A549 (cell line): Measurements from ENCODE around the gene GSC. TPM values are rescaled to one million over a fixed set of nuclear protein-coding genes. Genes with fewer than 3 reads are reported as not detected.

Experiments
- ATAC-seq, 2 experiments: fragments of 200-7000 bp in 1 of 2; fragments of >200 bp in 1 of 2; cut with Nextera tagmentation in 1 of 2; cut with Tn5 transposase in 1 of 2; 3 replicates each; pipeline versions ENCODE4 v1.8.0 to v1.9.1; 2018 to 2020; ENCODE audit warnings: mild to moderate bottlenecking in 1 of 2, moderate library complexity in 1 of 2
- CTCF ChIA-PET: fragments of 300-600 bp; sonication (Branson Sonifier 250); formaldehyde crosslinking; extraction: SDS; loops from one replicate; lab custom pipeline; 2021; ENCODE audit warnings: antibody characterized with exemption, inconsistent platforms; lab: Yijun Ruan, JAX
- POLR2A ChIA-PET: fragments of 350-600 bp; formaldehyde crosslinking; extraction: SDS; loops from one replicate; lab custom pipeline; 2021; ENCODE audit warnings: antibody characterized with exemption, inconsistent platforms; lab: Yijun Ruan, JAX
- DNase-seq, 2 experiments: peaks; one replicate each; pipeline versions ENCODE4 v3.0.0 to v3.0.0-alpha.2; 2011 to 2016; ENCODE audit warnings: low read depth in 1 of 2, low spot score in 1 of 2
- FAIRE-seq: peaks from 2 replicates; lab custom pipeline; 2011; peaks lifted over from hg19 to GRCh38; lab: Jason Lieb, UNC
- H3K27ac ChIP-seq, 2 experiments: fragments of >200 bp; sonication (Bioruptor Twin); formaldehyde crosslinking; 3 replicates each; pipeline ENCODE4 v1.5.1; 2016 to 2017
- H3K4me1 ChIP-seq: fragments of >200 bp; sonication (Bioruptor Twin); formaldehyde crosslinking; 3 replicates; pipeline ENCODE4 v1.6.1; 2016
- H3K4me2 ChIP-seq: fragments of >200 bp; sonication (Bioruptor Twin); formaldehyde crosslinking; 3 replicates; pipeline ENCODE4 v1.6.1; 2016
- H3K4me3 ChIP-seq: fragments of >200 bp; sonication (Bioruptor Twin); formaldehyde crosslinking; 3 replicates; pipeline ENCODE4 v1.5.1; 2016
- H3K9me3 ChIP-seq: fragments of >200 bp; sonication (Bioruptor Twin); formaldehyde crosslinking; 3 replicates; pipeline ENCODE4 v1.6.1; 2016
- BHLHE40 ChIP-seq: IDR thresholded peaks from 2 replicates; pipeline ENCODE4 v1.6.1; 2012; ENCODE audit warnings: low read depth, low read length, inconsistent platforms
- EHMT2 ChIP-seq: fragments of 200-600 bp; sonication (generic); IDR thresholded peaks from 2 replicates; pipeline ENCODE4 v1.6.1; 2016; ENCODE audit warnings: antibody characterized with exemption, low read depth, mild to moderate bottlenecking, moderate library complexity
- EP300 ChIP-seq, 2 experiments: fragments of >200 bp; sonication (Bioruptor Twin); formaldehyde crosslinking; IDR thresholded peaks; 2 replicates in 1 of 2; 3 replicates in 1 of 2; pipeline ENCODE4 v1.6.1; 2016 to 2017
- ESRRA ChIP-seq: fragments of 150-350 bp; IDR thresholded peaks from 2 replicates; pipeline ENCODE4 v1.6.1; 2014; ENCODE audit warnings: mild to moderate bottlenecking, low read length, borderline replicate concordance
- FOSB ChIP-seq: fragments of 250-450 bp; sonication (Bioruptor Pico); IDR thresholded peaks from 2 replicates; pipeline ENCODE4 v1.5.0; 2020; ENCODE audit warnings: mild to moderate bottlenecking, moderate library complexity
- GATA3 ChIP-seq: IDR thresholded peaks from 2 replicates; pipeline ENCODE4 v1.6.1; 2012; ENCODE audit warnings: borderline replicate concordance
- HDAC2 ChIP-seq: fragments of 200-600 bp; sonication (generic); IDR thresholded peaks from 2 replicates; pipeline ENCODE4 v1.6.1; 2016
- HEYL ChIP-seq: fragments of 250-450 bp; sonication (Bioruptor Pico); IDR thresholded peaks from 2 replicates; pipeline ENCODE4 v1.8.0; 2021; ENCODE audit warnings: mild to moderate bottlenecking, moderate library complexity
- NFE2L2 ChIP-seq: fragments of 150-350 bp; conservative IDR thresholded peaks from 2 replicates; pipeline ENCODE4 v1.6.1; 2014; ENCODE audit warnings: low read length
- NR3C1 ChIP-seq: fragments of >200 bp; sonication (Bioruptor Twin); formaldehyde crosslinking; IDR thresholded peaks from 3 replicates; pipeline ENCODE4 v1.6.1; 2017
- PHF8 ChIP-seq: fragments of 200-600 bp; sonication (generic); IDR thresholded peaks from 2 replicates; pipeline ENCODE4 v1.6.1; 2016; ENCODE audit warnings: low read depth, mild to moderate bottlenecking, antibody characterized with exemption, moderate library complexity, borderline replicate concordance
- RAD21 ChIP-seq, 2 experiments: fragments of >200 bp in 1 of 2; sonication (Bioruptor Twin) in 1 of 2; formaldehyde crosslinking in 1 of 2; IDR thresholded peaks in 1 of 2; conservative IDR thresholded peaks in 1 of 2; 2 replicates in 1 of 2; 3 replicates in 1 of 2; pipeline ENCODE4 v1.6.1; 2012 to 2018; ENCODE audit warnings: inconsistent platforms in 1 of 2
- RNF2 ChIP-seq: fragments of 200-600 bp; sonication (generic); IDR thresholded peaks from 2 replicates; pipeline ENCODE4 v1.6.1; 2016; ENCODE audit warnings: low read depth, mild to moderate bottlenecking, antibody characterized with exemption, moderate library complexity, borderline replicate concordance
- SMC3 ChIP-seq: fragments of >200 bp; sonication (Bioruptor Twin); formaldehyde crosslinking; IDR thresholded peaks from 3 replicates; pipeline ENCODE4 v1.6.1; 2018; ENCODE audit warnings: inconsistent platforms
- TP53 ChIP-seq: fragments of 250-450 bp; sonication (Bioruptor Pico); IDR thresholded peaks from 2 replicates; pipeline ENCODE4 v1.5.0; 2021; ENCODE audit warnings: mild to moderate bottlenecking, moderate library complexity
- ZC3H11A ChIP-seq: fragments of 450-650 bp; IDR thresholded peaks from 2 replicates; pipeline ENCODE4 v1.6.1; 2014; ENCODE audit warnings: antibody characterized with exemption, mild to moderate bottlenecking
- ZFP36 ChIP-seq: fragments of 450-650 bp; IDR thresholded peaks from 2 replicates; pipeline ENCODE4 v1.6.1; 2014; ENCODE audit warnings: borderline replicate concordance; ENCODE audit not compliant: partially characterized antibody
- ZSCAN20 ChIP-seq: fragments of 250-450 bp; sonication (Bioruptor Pico); IDR thresholded peaks from 2 replicates; pipeline ENCODE4 v1.8.0; 2022; ENCODE audit warnings: mild to moderate bottlenecking, moderate library complexity
- WGBS: methylation state at CpG from one replicate; pipeline ENCODE4 v1.1.6; 2017; ENCODE audit errors: missing lambda C conversion rate; 5-methylcytosine and 5-hydroxymethylcytosine counted together
- polyA minus RNA-seq: library from RNA; depleted of rRNA, polyadenylated mRNA; stranded (reverse); fragments of >200 nt; gene quantifications from 2 replicates; pipeline ENCODE4 v1.2.3, GENCODE V29; 2011; rRNA and poly(A)+ RNA removed
- polyA plus RNA-seq, 4 experiments: library from polyadenylated mRNA; depleted of rRNA in 3 of 4; stranded (reverse); fragments of >200 nt; fragmentation: RNase III in 1 of 4; extraction: RNeasy Plus Mini Kit Qiagen cat#74134 plus additional on column Dnase treatment in 1 of 4; gene quantifications; 2 replicates in 3 of 4; 3 replicates in 1 of 4; pipeline ENCODE4 v1.2.3, GENCODE V29; 2011 to 2017
- TF ChIP-seq, protein P1 (sequence below): IDR thresholded peaks from 2 replicates; pipeline ENCODE4 v1.6.1; 2012
- TF ChIP-seq, protein P2 (sequence below): IDR thresholded peaks from 2 replicates; pipeline ENCODE4 v1.6.1; 2012; ENCODE audit warnings: low read depth, borderline replicate concordance
- TF ChIP-seq, protein P3 (sequence below): IDR thresholded peaks from 2 replicates; pipeline ENCODE4 v1.6.1; 2012
- TF ChIP-seq, protein P4 (sequence below): fragments of >200 bp; sonication (Bioruptor Twin); formaldehyde crosslinking; IDR thresholded peaks from 3 replicates; pipeline ENCODE4 v1.6.1; 2016
- TF ChIP-seq, protein P5 (sequence below): fragments of 250-450 bp; sonication (Bioruptor Pico); IDR thresholded peaks from 2 replicates; pipeline ENCODE4 v1.5.0; 2020; ENCODE audit warnings: low read depth, mild to moderate bottlenecking, moderate library complexity

Gene GSC
- 0.17 TPM in 1 of 2 replicates, not detected in the other for polyA plus RNA-seq (2011; rRNA removed)
- 0.44 and 0.51 TPM in 2 replicates for polyA plus RNA-seq (2012; cell fraction: cytosol; rRNA removed)
- 0.23 and 0.60 TPM in 2 replicates for polyA plus RNA-seq (2012; cell fraction: nucleus; rRNA removed)
- 0.17 to 0.26 TPM (median 0.20 TPM) in 3 replicates for polyA plus RNA-seq (2017; fragmentation: RNase III; extraction: RNeasy Plus Mini Kit Qiagen cat#74134 plus additional on column Dnase treatment)
- polyA minus RNA-seq, result not detected in 2 replicates

DNA sequence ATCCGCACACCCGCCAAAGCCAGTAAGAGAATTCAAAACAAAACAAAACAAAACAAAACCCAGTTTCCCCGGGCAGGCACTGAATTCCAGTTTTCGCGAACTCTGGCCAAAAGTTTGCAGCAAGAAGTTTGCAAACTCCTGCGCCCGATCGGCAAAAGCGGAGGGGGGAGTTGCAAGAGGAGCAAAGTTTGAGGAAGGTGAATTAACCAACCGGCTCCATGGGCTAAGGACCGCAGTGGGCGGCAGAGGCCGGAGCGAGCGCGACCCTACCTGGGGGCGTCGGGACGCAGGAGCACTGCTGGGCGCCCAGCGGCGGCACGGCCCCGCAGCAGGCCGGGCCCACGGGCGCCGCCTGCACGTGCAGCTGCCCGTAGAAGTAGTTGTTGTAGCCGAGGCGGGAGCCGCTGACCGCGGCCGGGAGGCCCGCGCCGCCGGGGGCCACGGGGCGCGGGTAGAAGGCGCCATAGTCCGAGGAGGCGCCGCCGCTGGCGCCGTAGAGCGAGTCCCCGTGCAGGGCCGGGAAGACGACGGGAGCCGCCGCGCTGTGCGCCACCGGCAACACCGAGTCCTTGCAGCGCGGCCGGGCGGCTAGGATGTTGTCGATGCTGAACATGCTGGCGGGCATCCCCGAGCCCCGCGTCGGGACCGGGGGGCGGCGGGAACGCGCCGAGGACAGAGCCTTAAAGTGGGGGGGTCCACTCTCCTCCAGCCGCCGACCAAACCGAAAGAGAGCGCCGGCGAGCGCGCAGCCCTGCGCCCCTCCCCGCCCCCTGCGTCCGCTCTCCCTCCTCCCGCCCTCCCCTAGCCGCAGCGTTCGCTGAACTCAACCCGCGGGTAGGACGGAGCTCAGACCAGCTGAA is at the start of gene GSC:
TSS of gene GSC (minus strand) at position 723 of the 860 bp plus-strand sequence. CDS start at position 625, 98 bp downstream.
- DNase-seq, result peak; percentile 36 to 57
- TF ChIP-seq FOSB, result no peak
- no peak for TF ChIP-seq ZC3H11A
- TF ChIP-seq, protein P1, sequence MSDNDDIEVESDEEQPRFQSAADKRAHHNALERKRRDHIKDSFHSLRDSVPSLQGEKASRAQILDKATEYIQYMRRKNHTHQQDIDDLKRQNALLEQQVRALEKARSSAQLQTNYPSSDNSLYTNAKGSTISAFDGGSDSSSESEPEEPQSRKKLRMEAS, result peak; percentile 45
- TF ChIP-seq, protein P2, sequence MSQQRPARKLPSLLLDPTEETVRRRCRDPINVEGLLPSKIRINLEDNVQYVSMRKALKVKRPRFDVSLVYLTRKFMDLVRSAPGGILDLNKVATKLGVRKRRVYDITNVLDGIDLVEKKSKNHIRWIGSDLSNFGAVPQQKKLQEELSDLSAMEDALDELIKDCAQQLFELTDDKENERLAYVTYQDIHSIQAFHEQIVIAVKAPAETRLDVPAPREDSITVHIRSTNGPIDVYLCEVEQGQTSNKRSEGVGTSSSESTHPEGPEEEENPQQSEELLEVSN, result peak; percentile 49; the same call in 1 of the 2 replicates
- TF ChIP-seq RAD21 (conservative IDR thresholded peaks at IDR 0.05 in 1 of 2, IDR thresholded peaks at IDR 0.05 in 1 of 2), result no peak
- POLR2A ChIA-PET, result no interaction called here
- FAIRE-seq, result no peak
- Histone ChIP-seq H3K4me2 (peak within 1 kb of the TSS; percentile 100), H3K9me3 (no peaks in the 10 kb centered on the region), H3K4me3 (peak within 1 kb of the TSS; percentile 67), H3K27ac (peak within 1 kb of the TSS; percentile 45 to 79; a peak in 5 of 6 replicates), H3K4me1 (peaks cover 8% of the 10 kb centered on the region; the same call in 1 of the 3 replicates)
- ATAC-seq, result peak; percentile 70 to 86
- WGBS, result 14% methylated on average over 22 of the region's 96 CpGs
- CTCF ChIA-PET, result no interaction called here

DNA sequence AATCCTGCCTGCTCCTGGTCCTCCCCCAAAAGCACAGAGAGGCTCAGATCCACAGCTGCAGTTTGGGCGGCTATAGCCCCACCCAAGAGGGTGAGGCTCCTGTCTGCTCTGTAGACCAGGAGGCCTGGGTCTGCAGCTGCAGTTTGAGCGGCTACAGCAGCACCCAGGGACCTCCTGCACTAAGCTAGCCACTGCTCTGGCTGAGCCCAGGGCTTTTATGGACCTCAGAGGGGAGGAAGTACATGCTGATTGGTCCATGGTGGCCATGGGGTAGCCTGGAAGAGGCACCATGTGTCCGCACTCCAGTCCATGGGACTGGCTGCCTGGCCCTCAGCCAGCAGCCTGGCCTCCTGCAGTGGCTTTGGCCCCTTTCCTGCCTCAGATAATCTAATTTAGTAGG is 49.6 kb upstream of the GSC start:
- 15% methylated on average over 3 of the region's 3 CpGs for WGBS
- peaks cover 7% of the 10 kb centered on the region for H3K4me1 ChIP-seq
- no peak for DNase-seq
- no peak for TF ChIP-seq EP300 (IDR thresholded peaks at IDR 0.05)
- TF ChIP-seq NR3C1, result no peak
- no peak for TF ChIP-seq BHLHE40
- TF ChIP-seq HDAC2, result no peak
- no peak for TF ChIP-seq ESRRA
- no peak for TF ChIP-seq GATA3
- TF ChIP-seq SMC3, result no peak
- no peak for TF ChIP-seq ZSCAN20 (CRISPR knock-in tag)
- no peak for TF ChIP-seq RNF2
- TF ChIP-seq, protein P3, sequence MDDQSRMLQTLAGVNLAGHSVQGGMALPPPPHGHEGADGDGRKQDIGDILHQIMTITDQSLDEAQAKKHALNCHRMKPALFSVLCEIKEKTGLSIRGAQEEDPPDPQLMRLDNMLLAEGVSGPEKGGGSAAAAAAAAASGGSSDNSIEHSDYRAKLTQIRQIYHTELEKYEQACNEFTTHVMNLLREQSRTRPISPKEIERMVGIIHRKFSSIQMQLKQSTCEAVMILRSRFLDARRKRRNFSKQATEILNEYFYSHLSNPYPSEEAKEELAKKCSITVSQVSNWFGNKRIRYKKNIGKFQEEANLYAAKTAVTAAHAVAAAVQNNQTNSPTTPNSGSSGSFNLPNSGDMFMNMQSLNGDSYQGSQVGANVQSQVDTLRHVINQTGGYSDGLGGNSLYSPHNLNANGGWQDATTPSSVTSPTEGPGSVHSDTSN, result no peak
- TF ChIP-seq EHMT2, result no peak
- TF ChIP-seq PHF8, result no peak
- no peak for TF ChIP-seq ZC3H11A
- no peak for TF ChIP-seq TP53 (CRISPR knock-in tag)
- TF ChIP-seq, protein P4, sequence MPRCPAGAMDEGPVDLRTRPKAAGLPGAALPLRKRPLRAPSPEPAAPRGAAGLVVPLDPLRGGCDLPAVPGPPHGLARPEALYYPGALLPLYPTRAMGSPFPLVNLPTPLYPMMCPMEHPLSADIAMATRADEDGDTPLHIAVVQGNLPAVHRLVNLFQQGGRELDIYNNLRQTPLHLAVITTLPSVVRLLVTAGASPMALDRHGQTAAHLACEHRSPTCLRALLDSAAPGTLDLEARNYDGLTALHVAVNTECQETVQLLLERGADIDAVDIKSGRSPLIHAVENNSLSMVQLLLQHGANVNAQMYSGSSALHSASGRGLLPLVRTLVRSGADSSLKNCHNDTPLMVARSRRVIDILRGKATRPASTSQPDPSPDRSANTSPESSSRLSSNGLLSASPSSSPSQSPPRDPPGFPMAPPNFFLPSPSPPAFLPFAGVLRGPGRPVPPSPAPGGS, result no peak
- no peak for TF ChIP-seq NFE2L2
- TF ChIP-seq HEYL (CRISPR knock-in tag), result no peak
- TF ChIP-seq ZFP36, result no peak
- TF ChIP-seq, protein P5, sequence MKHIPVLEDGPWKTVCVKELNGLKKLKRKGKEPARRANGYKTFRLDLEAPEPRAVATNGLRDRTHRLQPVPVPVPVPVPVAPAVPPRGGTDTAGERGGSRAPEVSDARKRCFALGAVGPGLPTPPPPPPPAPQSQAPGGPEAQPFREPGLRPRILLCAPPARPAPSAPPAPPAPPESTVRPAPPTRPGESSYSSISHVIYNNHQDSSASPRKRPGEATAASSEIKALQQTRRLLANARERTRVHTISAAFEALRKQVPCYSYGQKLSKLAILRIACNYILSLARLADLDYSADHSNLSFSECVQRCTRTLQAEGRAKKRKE, result no peak
- TF ChIP-seq, all 56 proteins: peak for 0
- no peak for FAIRE-seq
- Histone ChIP-seq H3K9me3 (no peaks in the 10 kb centered on the region), H3K27ac (no peak overlapping the region), H3K4me2 (no peak overlapping the region), H3K4me3 (no peak overlapping the region)
- ChIA-PET POLR2A (no interaction called here), CTCF (interaction anchor here (0.6 kb wide), 1 partner anchor 681 kb away, joined by 3 read pairs; no protein-coding TSS in a partner anchor)
- ATAC-seq, result no peak
